ENCODE results near the gene JOSD2.

The JOSD2 gene

GRCh38 chr19:50512999-50513745 lies 2.2 kb upstream of the JOSD2 start:
- no peak for DNase-seq

GRCh38 chr19:50512112-50512998 lies 1.4 kb upstream of the JOSD2 start:
- no peak for DNase-seq

- DNase-seq, result no peak
Measured at GRCh38 chr19:50510700-50511068, 307 bp downstream of the JOSD2 start.

GRCh38 chr19:50510121-50510670 lies 795 bp downstream of the JOSD2 start:
- no peak for DNase-seq

- no peak for DNase-seq
Measured at GRCh38 chr19:50509366-50509765, 1.6 kb downstream of the JOSD2 start.

- DNase-seq, result no peak
Measured at GRCh38 chr19:50508843-50509190, 2.2 kb downstream of the JOSD2 start.

GRCh38 chr19:50507376-50507775 lies 3.6 kb downstream of the JOSD2 start:
- DNase-seq, result no peak

GRCh38 chr19:50506700-50507099 lies 4.3 kb downstream of the JOSD2 start:
- no peak for DNase-seq

GRCh38 chr19:50505856-50506611 lies 5.0 kb downstream of the JOSD2 start:
- no peak for DNase-seq

GRCh38 chr19:50501568-50502475 lies 9.2 kb downstream of the JOSD2 start:
- DNase-seq, result no peak

GRCh38 chr19:50501186-50501567 lies 9.8 kb downstream of the JOSD2 start:
- no peak for DNase-seq

- no peak for DNase-seq
Measured at GRCh38 chr19:50500753-50501151, 10.2 kb downstream of the JOSD2 start.

- no peak for DNase-seq
Measured at GRCh38 chr19:50500060-50500752, 10.8 kb downstream of the JOSD2 start.

GRCh38 chr19:50498219-50499056 lies 12.6 kb downstream of the JOSD2 start:
- no peak for DNase-seq

- no peak for DNase-seq
Measured at GRCh38 chr19:50497022-50497405, 14.0 kb downstream of the JOSD2 start.

- no peak for DNase-seq
Measured at GRCh38 chr19:50496189-50497021, 14.6 kb downstream of the JOSD2 start.

GRCh38 chr19:50495020-50495531 lies 15.9 kb downstream of the JOSD2 start:
- no peak for DNase-seq

GRCh38 chr19:50494186-50495019 lies 16.6 kb downstream of the JOSD2 start:
- no peak for DNase-seq

Data from GOT3 (cell line).